WTC11 (cell line): ENCODE data around the gene MS4A4A.

Experiments
- TF ChIP-seq, protein P1 (sequence below): fragments of 200-600 bp; IDR thresholded peaks from 2 replicates; pipeline ENCODE4 v1.8.0; 2022; ENCODE audit warnings: antibody characterized with exemption
- TF ChIP-seq, protein P2 (sequence below): sonication (generic); formaldehyde crosslinking; IDR thresholded peaks from 2 replicates; pipeline ENCODE4 v1.8.0; 2022; ENCODE audit warnings: mild to moderate bottlenecking, missing genetic modification reagents

DNA sequence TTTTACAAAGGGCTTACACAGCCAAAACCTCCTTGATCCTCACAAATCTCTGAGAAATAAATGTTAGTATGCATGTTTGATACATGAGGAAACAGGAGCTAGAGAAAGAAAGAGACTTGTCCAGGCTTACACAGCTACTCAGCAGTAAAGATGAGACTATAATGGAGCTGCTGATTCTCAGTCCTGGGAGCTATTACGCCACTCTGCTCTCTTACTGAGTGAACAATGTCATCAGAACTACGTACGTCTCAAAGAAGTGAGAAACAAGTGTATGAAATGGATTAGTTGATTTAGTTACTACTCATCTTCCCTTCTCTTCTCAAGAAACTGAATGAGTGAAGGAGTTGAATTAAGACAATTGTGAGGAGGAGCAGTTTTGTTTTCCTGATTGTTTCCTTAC is 58.9 kb downstream of the MS4A4A start:
- TF ChIP-seq, protein P1, sequence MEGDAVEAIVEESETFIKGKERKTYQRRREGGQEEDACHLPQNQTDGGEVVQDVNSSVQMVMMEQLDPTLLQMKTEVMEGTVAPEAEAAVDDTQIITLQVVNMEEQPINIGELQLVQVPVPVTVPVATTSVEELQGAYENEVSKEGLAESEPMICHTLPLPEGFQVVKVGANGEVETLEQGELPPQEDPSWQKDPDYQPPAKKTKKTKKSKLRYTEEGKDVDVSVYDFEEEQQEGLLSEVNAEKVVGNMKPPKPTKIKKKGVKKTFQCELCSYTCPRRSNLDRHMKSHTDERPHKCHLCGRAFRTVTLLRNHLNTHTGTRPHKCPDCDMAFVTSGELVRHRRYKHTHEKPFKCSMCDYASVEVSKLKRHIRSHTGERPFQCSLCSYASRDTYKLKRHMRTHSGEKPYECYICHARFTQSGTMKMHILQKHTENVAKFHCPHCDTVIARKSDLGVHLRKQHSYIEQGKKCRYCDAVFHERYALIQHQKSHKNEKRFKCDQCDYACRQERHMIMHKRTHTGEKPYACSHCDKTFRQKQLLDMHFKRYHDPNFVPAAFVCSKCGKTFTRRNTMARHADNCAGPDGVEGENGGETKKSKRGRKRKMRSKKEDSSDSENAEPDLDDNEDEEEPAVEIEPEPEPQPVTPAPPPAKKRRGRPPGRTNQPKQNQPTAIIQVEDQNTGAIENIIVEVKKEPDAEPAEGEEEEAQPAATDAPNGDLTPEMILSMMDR = no peak
- TF ChIP-seq, protein P2, sequence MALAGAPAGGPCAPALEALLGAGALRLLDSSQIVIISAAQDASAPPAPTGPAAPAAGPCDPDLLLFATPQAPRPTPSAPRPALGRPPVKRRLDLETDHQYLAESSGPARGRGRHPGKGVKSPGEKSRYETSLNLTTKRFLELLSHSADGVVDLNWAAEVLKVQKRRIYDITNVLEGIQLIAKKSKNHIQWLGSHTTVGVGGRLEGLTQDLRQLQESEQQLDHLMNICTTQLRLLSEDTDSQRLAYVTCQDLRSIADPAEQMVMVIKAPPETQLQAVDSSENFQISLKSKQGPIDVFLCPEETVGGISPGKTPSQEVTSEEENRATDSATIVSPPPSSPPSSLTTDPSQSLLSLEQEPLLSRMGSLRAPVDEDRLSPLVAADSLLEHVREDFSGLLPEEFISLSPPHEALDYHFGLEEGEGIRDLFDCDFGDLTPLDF = no peak
